Vagina (tissue), 2 donors: Measurements from ENCODE around the gene LPIN3. TPM values are rescaled to one million over a fixed set of nuclear protein-coding genes. Genes with fewer than 3 reads are reported as not detected.

Source experiments
- DNase-seq, 2 donors: peaks; one replicate each; pipeline ENCODE4 v3.0.0-alpha.2; 2017; ENCODE audit errors: extremely low spot score in 2 of 2
- H3K27ac ChIP-seq: fragments of 200-600 bp; sonication (generic); one replicate; pipeline ENCODE4 v1.5.1; 2019
- H3K27me3 ChIP-seq: fragments of 200-600 bp; sonication (generic); one replicate; pipeline ENCODE4 v1.5.1; 2019
- H3K36me3 ChIP-seq, 2 donors: fragments of 200-600 bp; sonication (generic); one replicate each; pipeline ENCODE4 v1.5.1; 2017 to 2019
- H3K4me1 ChIP-seq: fragments of 200-600 bp; sonication (generic); one replicate; pipeline ENCODE4 v1.5.1; 2019
- H3K4me3 ChIP-seq, 2 donors: fragments of 200-600 bp; sonication (generic); 1 replicate in 1 of 2; 2 replicates in 1 of 2; pipeline ENCODE4 v1.5.1; 2016 to 2019
- H3K9me3 ChIP-seq: fragments of 200-600 bp; sonication (generic); one replicate; pipeline ENCODE4 v1.5.1; 2019
- CTCF ChIP-seq, 3 experiments: fragments of 450-650 bp in 2 of 3; fragments of 200-600 bp in 1 of 3; sonication (generic) in 1 of 3; IDR thresholded peaks; one replicate each; pipeline ENCODE4 v1.5.1; 2017 to 2019; ENCODE audit warnings: antibody characterized with exemption in 3 of 3, mild to moderate bottlenecking in 2 of 3, moderate library complexity in 2 of 3
- POLR2A ChIP-seq, 2 donors: fragments of 450-650 bp; IDR thresholded peaks; one replicate each; pipeline ENCODE4 v1.6.1; 2017; ENCODE audit warnings: antibody characterized with exemption in 2 of 2, mild to moderate bottlenecking in 2 of 2, moderate library complexity in 2 of 2
- POLR2AphosphoS5 ChIP-seq, 2 donors: sonication (generic); formaldehyde crosslinking; IDR thresholded peaks; one replicate each; pipeline ENCODE4 v1.9.0; 2017; ENCODE audit warnings: antibody characterized with exemption in 2 of 2, mild to moderate bottlenecking in 2 of 2, low read depth in 1 of 2; ENCODE audit not compliant: insufficient read depth in 1 of 2
- intact Hi-C: fragments of 100-400 bp; cut with DNase I; formaldehyde crosslinking; loops from one replicate; pipeline ENCODE4 v1.15.1; 2023
- total RNA-seq: library from RNA; depleted of rRNA; stranded (reverse); fragments of >200 nt; gene quantifications from one replicate; pipeline ENCODE4 v1.2.3, GENCODE V29; 2016

LPIN3 gene
- total RNA-seq, 1 donor from 2014 or later: 82.3 TPM

DNA sequence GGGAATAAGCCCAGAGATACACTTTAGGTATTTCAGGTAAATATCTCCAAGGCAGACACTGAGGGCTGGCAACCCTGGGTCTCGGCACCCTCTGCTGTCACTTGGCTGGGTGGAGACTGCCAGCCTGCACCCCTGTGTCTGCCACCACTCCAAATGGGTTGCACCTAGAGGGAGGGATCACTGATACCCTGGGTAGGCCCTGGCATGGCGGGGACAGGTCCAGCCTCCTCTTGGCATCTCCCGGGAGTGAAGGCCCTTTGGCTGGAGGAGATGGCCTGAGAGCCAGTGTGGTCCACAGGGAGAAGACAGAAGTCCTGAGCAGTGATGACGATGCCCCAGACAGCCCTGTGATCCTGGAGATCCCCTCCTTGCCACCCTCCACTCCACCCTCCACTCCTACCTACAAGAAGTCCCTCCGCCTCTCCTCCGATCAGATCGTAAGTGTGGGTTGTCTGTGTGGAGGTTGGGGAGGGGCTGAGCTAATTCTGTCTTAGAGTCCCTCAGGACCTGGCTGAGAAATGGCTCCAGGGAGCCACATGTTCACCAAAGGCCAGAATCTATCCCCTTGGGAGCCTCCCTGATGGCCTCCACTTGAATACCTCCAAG, 15.1 kb downstream of the LPIN3 start:
- no peak overlapping the region for H3K27ac ChIP-seq
- TF ChIP-seq POLR2AphosphoS5 (IDR thresholded peaks at IDR 0.05; ENCODE audit: insufficient read depth in 1 of 2, low read depth in 1 of 2) (no peak), POLR2A (IDR thresholded peaks at IDR 0.05) (no peak), CTCF (IDR thresholded peaks at IDR 0.05) (no peak)
- no peak overlapping the region for H3K4me3 ChIP-seq
- H3K4me1 ChIP-seq: no peaks in the 10 kb centered on the region
- peaks cover 0 to 10% of the 10 kb centered on the region in 2 donors for H3K36me3 ChIP-seq
- H3K27me3 ChIP-seq: no peaks in the 10 kb centered on the region
- no peak for DNase-seq
- no peaks in the 10 kb centered on the region for H3K9me3 ChIP-seq
- intact Hi-C loops: no loop called here

DNA sequence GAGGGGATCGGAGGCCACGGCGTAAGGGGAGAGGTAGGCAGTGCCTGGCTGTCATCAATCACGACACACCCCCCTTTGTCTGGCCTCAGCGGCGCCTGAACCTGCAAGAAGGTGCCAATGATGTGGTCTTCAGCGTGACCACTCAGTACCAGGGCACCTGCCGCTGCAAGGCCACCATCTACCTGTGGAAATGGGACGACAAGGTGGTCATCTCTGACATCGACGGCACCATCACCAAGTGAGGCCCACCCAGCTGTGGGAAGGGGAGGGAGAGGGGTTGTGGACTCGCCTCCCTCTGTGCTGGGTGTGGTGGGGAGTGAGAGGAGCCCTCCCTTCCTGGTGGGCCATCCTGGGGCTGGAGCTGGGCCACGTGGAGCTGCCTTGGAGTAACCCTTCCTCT, 16.3 kb downstream of the LPIN3 start:
- Histone ChIP-seq H3K27me3 (no peaks in the 10 kb centered on the region), H3K27ac (no peak overlapping the region), H3K4me1 (no peaks in the 10 kb centered on the region), H3K4me3 (no peak overlapping the region), H3K36me3 (peaks cover 0 to 6% of the 10 kb centered on the region in 2 donors), H3K9me3 (no peaks in the 10 kb centered on the region)
- TF ChIP-seq CTCF (IDR thresholded peaks at IDR 0.05) (no peak), POLR2A (IDR thresholded peaks at IDR 0.05) (no peak), POLR2AphosphoS5 (IDR thresholded peaks at IDR 0.05; ENCODE audit: insufficient read depth in 1 of 2, low read depth in 1 of 2) (no peak)
- no peak for DNase-seq
- intact Hi-C loops: no loop called here

- intact Hi-C loops: no loop called here
- no peak overlapping the region for H3K27ac ChIP-seq
- no peak overlapping the region for H3K4me3 ChIP-seq
- TF ChIP-seq CTCF (IDR thresholded peaks at IDR 0.05) (no peak), POLR2AphosphoS5 (IDR thresholded peaks at IDR 0.05; ENCODE audit: insufficient read depth in 1 of 2, low read depth in 1 of 2) (no peak), POLR2A (IDR thresholded peaks at IDR 0.05) (no peak)
- H3K36me3 ChIP-seq: no peaks in the 10 kb centered on the region
- no peaks in the 10 kb centered on the region for H3K4me1 ChIP-seq
- DNase-seq: no peak
- no peaks in the 10 kb centered on the region for H3K9me3 ChIP-seq
- H3K27me3 ChIP-seq: no peaks in the 10 kb centered on the region
Measured at GRCh38 chr20:41357424-41358163, 17.0 kb downstream of the LPIN3 start.

DNA sequence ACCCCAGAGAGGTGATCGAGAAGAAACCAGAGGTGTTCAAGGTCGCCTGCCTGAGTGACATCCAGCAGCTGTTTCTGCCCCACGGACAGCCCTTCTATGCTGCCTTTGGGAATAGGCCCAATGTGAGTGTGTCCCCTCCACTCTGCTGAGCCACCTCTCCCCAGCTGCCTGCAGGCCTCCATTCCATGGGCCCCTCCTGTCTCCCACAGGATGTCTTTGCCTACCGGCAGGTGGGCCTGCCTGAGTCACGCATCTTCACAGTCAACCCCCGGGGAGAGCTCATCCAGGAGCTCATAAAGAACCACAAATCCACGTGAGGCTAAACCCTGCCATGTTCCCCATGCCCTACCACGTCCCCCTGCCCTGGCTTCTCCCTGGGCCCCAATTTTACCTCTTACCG, 17.6 kb downstream of the LPIN3 start:
- intact Hi-C loops: no loop called here
- no peak for TF ChIP-seq POLR2A (IDR thresholded peaks at IDR 0.05)
- no peak for TF ChIP-seq POLR2AphosphoS5 (IDR thresholded peaks at IDR 0.05; ENCODE audit: insufficient read depth in 1 of 2, low read depth in 1 of 2)
- no peak for TF ChIP-seq CTCF (IDR thresholded peaks at IDR 0.05)
- Histone ChIP-seq H3K27ac (no peak overlapping the region), H3K27me3 (no peaks in the 10 kb centered on the region), H3K36me3 (no peaks in the 10 kb centered on the region), H3K9me3 (no peaks in the 10 kb centered on the region), H3K4me1 (no peaks in the 10 kb centered on the region), H3K4me3 (no peak overlapping the region)
- no peak for DNase-seq

DNA sequence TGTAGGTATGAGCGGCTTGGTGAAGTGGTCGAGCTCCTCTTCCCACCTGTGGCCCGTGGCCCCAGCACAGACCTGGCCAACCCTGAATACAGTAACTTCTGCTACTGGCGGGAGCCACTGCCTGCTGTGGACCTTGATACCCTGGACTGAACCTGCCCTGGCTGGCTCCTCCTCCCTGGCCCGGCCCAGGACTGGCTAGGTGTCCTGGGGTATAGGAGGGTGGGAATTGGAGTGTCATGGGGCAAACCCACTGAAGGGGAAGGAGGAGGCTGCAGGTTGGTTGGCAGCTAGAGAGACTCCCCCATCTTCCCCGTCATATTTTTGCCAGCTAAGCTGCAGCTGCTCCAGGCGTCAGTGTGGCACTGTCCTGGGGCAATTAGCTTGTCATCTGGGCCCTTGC, 18.1 kb downstream of the LPIN3 start:
- TF ChIP-seq POLR2A (IDR thresholded peaks at IDR 0.05) (no peak), CTCF (IDR thresholded peaks at IDR 0.05) (no peak)
- intact Hi-C loops: no loop called here
- no peaks in the 10 kb centered on the region for H3K4me1 ChIP-seq

More for the DNA sequence above, 18.1 kb downstream of the LPIN3 start:
- Histone ChIP-seq H3K9me3 (no peaks in the 10 kb centered on the region), H3K4me3 (no peak overlapping the region), H3K36me3 (no peaks in the 10 kb centered on the region), H3K27me3 (no peaks in the 10 kb centered on the region), H3K27ac (no peak overlapping the region)
- DNase-seq: no peak
